ENCODE measurements around the gene POLR3G. TPM values are rescaled to one million over a fixed set of nuclear protein-coding genes. Genes with fewer than 3 reads are reported as not detected.

Gene POLR3G
- total and polyA plus RNA-seq, 8 donors = 0.53 to 1.3 (median 0.84) TPM

DNA sequence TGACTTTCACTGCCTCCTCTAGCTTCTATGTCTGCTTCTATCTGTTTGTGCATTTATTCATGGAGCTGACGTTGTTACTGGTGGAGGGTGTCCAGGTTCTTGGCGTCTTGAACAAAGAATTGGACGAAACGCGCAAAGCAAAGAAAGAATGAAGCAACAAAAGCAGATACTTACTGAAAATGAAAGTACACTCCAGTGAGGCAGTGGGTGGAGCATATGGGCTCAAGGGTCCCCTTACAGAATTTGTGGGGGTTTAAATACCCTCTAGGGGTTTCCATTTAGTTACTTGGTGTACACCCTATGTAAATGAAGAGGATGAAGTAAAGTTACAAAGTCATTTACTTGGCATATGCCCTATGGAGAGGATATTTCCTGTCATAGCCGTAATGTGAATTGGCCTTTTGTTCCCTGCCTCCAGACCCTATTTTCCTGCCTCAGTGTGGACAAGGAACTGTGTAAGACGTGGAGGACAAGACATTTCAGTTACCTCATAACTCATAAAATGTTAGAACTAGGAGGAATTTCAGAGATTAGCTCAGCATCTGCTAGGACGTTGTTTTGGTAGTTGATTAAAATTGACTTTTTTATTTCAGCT, 3.1 kb downstream of the POLR3G start:
- 85 to 86% methylated on average over 8 of the region's 8 CpGs for WGBS, 2 donors
- intact Hi-C loops (cut with DNase I) = loop anchor here in 1 of 3 donors (10.0 kb wide), 1 partner anchor 47 kb away; the partner anchor contains the start of gene LYSMD3

DNA sequence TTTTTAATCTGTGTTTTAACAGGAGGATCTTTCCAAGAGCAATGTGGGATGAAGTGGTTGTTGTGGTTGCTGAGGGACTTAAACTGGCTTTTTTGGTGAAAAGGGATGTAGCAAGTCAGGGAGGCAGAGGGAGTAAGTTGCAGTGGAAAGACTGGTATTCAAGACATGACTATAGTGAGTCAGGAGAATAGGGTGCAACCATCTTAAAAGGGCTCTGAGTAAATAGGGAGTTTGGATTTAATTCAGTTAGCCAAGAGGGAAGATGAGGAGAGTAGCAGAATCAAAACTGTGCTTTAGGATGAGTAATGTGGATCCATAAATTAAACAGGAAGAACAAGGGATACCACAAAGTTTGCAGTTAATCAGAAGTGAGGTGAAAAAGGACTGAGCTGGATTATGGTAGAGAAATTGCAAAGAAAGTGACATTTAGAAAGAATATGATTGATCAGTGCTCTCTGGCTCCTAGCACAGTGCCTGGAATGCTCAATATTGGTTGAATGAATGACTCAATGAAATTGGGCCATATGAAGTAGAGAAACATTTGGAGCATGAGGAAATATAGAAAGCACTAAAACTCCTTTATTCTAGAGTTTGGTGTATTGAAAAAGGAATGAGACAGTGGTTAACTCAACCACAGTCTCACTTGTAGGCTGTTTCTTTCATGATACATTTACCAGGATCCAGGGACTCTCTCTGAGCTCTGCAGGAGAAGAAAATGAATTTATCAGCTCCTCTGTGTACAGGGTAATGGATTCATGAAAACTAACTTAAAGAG, 5.1 kb downstream of the POLR3G start:
- FAIRE-seq (no peak), DNase-seq (no peak), ATAC-seq (no peak)
- Histone ChIP-seq H3K27ac (no peak overlapping the region), H3K4me3 (no peak overlapping the region), H3K36me3 (no peaks in the 10 kb centered on the region), H3K27me3 (no peaks in the 10 kb centered on the region), H3K9me3 (no peaks in the 10 kb centered on the region), H3K4me1 (peaks cover 0 to 3% (median 0%) of the 10 kb centered on the region in 3 donors)
- TF ChIP-seq, protein P1, sequence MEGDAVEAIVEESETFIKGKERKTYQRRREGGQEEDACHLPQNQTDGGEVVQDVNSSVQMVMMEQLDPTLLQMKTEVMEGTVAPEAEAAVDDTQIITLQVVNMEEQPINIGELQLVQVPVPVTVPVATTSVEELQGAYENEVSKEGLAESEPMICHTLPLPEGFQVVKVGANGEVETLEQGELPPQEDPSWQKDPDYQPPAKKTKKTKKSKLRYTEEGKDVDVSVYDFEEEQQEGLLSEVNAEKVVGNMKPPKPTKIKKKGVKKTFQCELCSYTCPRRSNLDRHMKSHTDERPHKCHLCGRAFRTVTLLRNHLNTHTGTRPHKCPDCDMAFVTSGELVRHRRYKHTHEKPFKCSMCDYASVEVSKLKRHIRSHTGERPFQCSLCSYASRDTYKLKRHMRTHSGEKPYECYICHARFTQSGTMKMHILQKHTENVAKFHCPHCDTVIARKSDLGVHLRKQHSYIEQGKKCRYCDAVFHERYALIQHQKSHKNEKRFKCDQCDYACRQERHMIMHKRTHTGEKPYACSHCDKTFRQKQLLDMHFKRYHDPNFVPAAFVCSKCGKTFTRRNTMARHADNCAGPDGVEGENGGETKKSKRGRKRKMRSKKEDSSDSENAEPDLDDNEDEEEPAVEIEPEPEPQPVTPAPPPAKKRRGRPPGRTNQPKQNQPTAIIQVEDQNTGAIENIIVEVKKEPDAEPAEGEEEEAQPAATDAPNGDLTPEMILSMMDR (IDR thresholded peaks at IDR 0.05) = no peak
- intact Hi-C loops (cut with DNase I) = loop anchor here in 1 of 3 donors (10.0 kb wide), 1 partner anchor 45 kb away; the partner anchor contains the start of gene LYSMD3

More for the DNA sequence above, 3.1 kb downstream of the POLR3G start:
- H3K4me1 ChIP-seq = peaks cover 2 to 6% (median 3%) of the 10 kb centered on the region in 3 donors
- H3K36me3 ChIP-seq = no peaks in the 10 kb centered on the region
- TF ChIP-seq, protein P1 (IDR thresholded peaks at IDR 0.05) = no peak
- no peaks in the 10 kb centered on the region for H3K9me3 ChIP-seq
- no peaks in the 10 kb centered on the region for H3K27me3 ChIP-seq
- FAIRE-seq (no peak), ATAC-seq (no peak), DNase-seq (no peak)
- H3K27ac ChIP-seq = no peak overlapping the region
- no peak overlapping the region for H3K4me3 ChIP-seq

DNA sequence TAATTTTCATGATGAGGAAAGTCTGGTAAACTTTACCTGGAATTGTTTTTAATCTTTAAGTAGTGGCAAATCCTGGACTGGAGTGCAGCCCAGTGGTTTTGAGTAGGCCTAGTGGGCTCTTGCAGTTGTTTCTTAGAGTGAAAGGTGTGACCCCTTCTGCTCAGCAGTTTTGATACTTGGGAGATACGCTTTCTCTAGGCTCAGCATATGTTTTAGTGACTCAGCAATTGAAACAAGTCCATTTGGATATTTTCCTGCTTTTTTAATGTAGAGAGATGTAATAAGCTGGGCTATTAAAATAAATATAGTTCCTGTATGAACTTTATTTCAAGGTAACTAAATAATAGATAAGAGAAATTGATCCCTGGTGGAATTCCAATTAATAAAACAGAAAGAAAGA, 6.0 kb downstream of the POLR3G start:
- DNase-seq = no peak
- no peak for FAIRE-seq
- H3K4me1 ChIP-seq = no peaks in the 10 kb centered on the region
- H3K4me3 ChIP-seq = no peak overlapping the region
- H3K9me3 ChIP-seq = no peaks in the 10 kb centered on the region
- 68 to 72% methylated on average over 1 of the region's 1 CpG for WGBS, 2 donors
- H3K27me3 ChIP-seq = no peaks in the 10 kb centered on the region
- no peak for ATAC-seq
- TF ChIP-seq, protein P1 (IDR thresholded peaks at IDR 0.05) = no peak
- no peak overlapping the region for H3K27ac ChIP-seq
- no peaks in the 10 kb centered on the region for H3K36me3 ChIP-seq
- intact Hi-C loops (cut with DNase I) = no loop called here

DNA sequence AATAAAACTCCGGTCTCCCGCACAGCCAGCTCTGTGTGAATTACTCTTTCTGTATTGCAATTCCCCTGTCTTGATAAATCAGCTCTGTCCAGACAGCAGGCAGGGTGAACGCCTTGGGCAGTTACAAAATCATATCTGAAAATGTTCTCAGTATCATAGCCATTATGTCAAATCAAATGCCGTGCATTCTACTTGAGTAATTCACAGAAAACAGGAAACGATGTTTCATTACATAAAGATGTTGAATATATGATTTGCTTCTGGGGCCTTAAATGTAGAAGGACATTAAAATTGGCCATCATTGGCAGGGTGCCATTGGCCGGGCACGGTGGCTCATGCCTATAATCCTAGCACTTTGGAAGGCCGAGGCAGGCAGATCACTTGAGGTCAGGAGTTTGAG, 8.5 kb downstream of the POLR3G start:
- Histone ChIP-seq H3K27ac (no peak overlapping the region), H3K9me3 (no peaks in the 10 kb centered on the region), H3K36me3 (no peaks in the 10 kb centered on the region), H3K4me3 (no peak overlapping the region), H3K4me1 (no peaks in the 10 kb centered on the region), H3K27me3 (no peaks in the 10 kb centered on the region)
- FAIRE-seq (no peak), DNase-seq (no peak), ATAC-seq (no peak)
- WGBS, 2 donors = 87 to 91% methylated on average over 8 of the region's 8 CpGs
- intact Hi-C loops (cut with DNase I) = no loop called here
- TF ChIP-seq, protein P1 (IDR thresholded peaks at IDR 0.05) = no peak

DNA sequence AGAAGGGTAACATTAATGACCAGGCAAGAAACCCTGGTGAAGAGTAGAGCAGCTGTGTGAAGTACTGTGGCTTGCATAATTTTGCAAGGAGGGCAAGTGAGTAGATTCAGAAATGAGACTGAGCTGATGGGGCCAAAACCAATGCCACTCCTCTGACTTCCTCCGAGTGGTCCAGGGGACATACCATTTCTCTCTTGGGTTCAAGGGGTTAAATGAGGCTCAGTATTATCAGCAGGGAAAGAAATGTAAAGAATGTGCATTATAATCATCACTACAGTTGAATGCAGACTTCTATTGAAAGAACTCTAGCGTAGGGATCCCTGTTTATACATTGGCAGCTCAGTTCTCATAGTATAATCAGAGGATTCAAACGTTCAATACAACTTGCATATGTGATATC, 9.9 kb downstream of the POLR3G start:
- no peaks in the 10 kb centered on the region for H3K27me3 ChIP-seq
- 60 to 67% methylated on average over 3 of the region's 3 CpGs for WGBS, 2 donors
- intact Hi-C loops (cut with DNase I) = no loop called here
- TF ChIP-seq, protein P1 (IDR thresholded peaks at IDR 0.05) = no peak
- H3K4me1 ChIP-seq = no peaks in the 10 kb centered on the region
- DNase-seq (no peak), ATAC-seq (no peak), FAIRE-seq (no peak)
- no peak overlapping the region for H3K27ac ChIP-seq
- no peaks in the 10 kb centered on the region for H3K9me3 ChIP-seq
- H3K4me3 ChIP-seq = no peak overlapping the region
- H3K36me3 ChIP-seq = no peaks in the 10 kb centered on the region
